GM21619 (cell line): ENCODE results near the gene TMEM178B.

Source experiments
- ATAC-seq: cut with Tn5 transposase; IDR thresholded peaks from one replicate; pipeline ENCODE4 v1.9.1; 2021; ENCODE audit not compliant: unreplicated experiment

TMEM178B gene

DNA sequence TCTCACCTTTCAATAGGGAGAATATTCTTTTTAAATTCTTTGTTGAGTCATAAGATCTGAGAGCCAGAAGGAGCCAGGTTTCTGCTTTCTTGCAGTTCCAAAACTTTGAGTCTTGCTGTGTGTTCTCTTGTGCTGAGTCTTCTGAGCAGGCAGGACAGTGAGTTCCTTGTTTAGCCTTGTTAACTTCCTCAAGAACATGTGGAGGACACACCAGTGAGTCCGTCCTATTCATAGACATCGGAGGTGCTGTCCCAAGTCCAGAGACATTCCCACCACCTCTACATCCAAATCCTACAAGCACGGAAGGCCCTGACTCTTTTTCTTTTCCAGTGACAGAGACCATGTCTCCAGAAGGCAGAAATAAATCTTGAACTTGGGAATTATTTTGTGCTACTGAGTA, 342.1 kb downstream of the TMEM178B start:
- no peak for ATAC-seq

DNA sequence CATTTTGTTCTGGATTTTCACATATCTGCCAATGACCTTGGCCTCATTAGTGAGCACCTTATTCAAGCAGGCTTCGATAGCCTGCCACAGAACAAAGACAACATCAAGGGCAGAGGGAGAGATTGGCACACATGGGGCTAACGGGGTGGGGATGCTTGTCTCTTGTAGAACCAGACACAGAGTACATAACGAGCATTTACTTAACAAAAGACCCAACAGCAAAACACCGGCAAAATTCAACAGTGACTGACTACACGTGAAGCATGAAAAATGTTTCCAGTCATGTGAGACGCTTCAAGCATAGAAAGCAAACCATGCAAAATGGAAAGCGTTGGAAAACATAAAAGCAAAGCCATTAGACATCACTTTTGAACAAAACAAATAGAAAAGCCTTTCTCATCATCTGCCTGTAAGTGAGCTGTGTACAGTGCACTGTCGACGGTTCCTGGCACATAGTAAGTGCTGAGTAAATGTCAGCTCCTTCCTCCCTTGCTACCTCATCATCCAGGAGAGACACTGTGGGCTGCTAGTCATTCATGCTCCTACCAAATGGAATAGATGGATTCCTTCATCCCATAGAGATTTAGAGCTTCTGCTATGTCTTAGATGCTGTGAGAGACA, 342.9 kb downstream of the TMEM178B start:
- no peak for ATAC-seq

DNA sequence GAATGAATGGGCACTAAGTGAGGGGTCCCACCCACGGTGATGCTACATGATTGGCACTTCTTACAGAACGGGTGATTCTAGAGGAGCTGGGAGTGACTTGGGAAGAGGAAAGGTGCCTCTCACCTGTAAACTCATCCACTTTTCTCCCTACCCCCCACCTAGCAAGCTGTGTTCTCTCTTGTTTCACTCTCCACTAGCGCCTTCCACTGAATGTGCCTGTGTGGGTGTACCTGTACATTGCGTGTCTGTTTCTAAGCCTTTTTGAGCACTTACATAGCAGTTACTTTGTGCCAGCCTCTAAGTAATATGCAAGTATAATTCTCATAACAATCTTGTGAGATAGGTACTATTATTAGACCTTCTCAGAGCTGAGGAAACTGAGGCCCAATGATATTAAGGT, 343.6 kb downstream of the TMEM178B start:
- ATAC-seq = no peak

DNA sequence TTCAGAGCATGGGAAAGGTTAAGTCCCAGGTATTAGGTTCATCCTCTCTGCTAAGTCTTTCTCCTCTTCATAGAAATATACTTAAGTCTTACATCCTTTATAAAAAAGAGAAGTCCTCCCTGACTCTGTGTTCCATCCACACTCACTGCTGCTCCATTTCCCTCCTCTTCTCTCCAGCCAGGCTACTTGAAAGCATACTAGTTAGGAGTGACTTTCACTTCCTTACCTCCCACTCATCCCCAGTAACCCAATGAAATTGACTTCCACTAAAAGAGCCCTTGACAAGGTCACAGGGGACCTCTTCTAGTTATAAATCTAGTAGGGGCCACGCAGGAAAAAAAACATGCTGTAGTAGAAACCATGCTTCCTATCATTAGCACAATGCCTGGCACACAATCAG, 344.2 kb downstream of the TMEM178B start:
- ATAC-seq = no peak

DNA sequence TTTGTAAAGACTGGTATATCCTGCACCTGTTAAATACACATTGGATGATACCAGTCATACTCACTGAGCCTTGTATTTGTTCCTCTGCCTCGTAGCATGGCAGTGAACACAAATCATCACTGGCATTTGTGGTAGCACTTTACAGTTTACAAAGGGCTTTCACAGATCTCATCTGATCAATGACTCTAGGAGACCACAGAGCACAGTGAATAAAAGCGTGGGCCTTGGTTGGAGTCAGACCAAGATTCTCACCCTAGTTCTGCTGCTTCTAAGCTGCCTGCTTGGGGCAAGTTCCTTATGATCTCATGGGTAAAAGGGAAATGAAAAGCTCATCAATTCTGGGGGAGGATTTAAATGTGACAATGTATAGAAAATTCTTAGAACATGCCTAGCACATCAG, 347.4 kb downstream of the TMEM178B start:
- no peak for ATAC-seq

DNA sequence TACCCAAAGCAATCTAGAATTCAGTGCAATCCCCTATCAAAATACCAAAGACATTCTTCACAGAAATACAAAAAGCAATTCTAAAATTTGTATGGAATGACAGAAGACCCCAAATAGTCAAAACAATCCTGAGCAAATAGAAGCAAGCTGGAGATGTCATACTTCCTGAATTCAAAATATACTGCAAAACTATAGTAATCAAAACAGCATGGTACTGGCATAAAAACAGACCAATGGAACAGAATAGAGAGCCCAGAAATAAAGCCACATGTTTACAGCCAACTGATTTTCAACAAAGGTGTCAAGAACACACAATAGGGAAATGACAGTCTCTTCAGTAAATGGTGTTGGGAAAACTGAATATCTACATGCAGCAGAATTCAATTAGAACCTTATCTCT, 353.3 kb downstream of the TMEM178B start:
- no peak for ATAC-seq

DNA sequence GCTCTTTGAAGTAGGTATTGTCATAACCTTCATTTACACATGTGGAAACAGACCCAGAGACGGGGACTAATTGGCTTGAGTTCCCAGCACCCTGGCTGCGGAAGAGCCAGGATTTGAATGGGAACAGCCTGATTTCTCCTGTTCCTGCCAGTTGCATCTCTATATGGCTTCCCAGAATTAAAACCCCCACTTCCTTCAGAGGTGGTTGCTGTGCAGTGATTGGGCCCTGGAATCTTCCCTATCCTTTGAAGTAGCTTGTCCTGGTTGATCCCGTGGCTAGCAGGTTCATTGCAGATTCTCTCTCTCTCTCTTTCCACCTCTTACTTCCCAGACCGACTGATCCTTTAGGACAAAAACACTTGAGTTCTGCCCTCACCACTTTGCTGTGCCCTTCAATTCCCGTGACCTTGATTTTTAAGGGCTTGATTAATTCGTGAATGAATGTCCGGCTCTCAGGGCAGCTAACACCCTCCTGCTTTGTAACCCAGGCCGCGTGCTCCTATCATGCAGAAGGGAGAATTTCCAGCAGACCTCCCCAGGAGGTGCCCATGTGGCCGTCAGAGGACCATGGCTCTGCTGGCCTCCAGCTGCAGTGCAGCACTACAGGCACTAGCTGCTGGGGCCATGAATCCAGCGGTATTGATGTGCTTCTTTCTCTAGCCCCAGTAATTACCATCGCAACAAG, 356.7 kb downstream of the TMEM178B start:
- no peak for ATAC-seq

DNA sequence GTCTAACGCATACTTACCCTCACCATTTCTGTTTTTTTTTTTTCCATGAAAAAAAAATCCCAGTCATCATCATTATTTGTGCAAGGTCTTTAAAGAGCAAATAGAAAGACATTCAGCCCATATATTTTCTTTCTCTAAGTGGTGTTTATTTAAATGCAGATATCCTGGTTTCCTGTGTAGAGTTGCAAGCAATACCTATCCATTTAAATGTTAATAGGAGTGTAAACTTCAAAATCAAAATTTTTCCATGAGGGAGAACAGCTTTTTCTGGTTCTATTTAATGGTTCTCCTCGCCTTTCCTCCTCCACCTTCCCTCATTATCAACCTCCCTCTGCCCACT, 357.2 kb downstream of the TMEM178B start:
- ATAC-seq = no peak

DNA sequence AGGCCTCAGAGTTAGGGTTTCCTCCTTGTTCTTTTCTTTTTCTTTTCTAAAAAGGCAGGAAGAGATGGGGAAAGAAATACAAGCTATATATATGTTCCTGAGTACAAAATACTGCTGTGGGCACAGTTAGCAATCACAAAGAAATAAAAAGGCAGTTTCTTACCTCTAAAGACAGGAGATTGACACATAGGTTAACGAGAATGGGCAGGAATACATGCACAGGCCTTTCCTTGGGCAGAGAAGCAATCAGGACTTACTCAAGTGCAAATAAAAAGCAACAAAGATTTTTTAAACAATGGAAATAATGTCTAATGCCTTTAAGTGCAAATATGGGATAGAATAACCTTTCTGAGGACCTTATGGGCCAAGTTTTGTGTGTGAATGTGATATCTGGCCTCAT, 357.8 kb downstream of the TMEM178B start:
- ATAC-seq = no peak

DNA sequence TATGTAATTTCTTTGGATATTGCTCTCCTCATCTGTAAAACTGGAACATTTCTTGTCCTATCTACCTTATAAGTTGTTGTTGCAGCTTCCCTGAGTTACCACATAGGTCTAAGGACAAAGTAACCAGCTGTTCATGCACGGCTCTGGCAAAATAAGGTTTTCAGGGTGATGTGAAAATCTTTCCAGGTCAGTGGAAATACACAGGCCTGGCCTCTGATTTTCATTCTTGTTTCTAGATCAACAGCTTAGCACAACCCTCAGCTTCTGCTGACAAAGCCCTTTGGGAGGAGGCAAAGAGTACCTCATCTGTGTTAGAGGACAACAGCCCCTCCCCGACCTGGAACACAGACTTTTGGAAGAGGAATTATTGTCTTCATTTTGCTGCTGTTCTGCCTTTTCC, 359.8 kb downstream of the TMEM178B start:
- no peak for ATAC-seq

DNA sequence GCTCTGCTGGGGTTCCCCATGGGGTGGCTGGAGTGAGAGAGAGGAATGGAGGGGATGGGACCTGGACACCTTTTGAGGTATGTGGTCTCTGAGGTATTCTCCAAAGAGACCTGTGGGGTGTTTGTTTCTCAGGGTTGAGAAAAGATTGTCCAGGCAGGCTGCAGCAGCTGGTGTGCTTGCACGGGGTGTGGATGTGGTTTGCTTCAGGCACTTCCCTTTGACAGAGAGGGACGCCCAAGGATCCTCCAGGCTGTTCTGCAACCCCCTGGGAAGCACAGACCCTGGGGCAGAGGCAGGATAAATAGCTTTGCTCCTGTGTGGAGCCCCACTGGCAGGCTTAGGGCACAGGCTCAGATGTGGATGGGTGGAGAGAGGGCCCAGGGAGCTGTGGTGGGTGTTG, 362.3 kb downstream of the TMEM178B start:
- ATAC-seq = no peak

DNA sequence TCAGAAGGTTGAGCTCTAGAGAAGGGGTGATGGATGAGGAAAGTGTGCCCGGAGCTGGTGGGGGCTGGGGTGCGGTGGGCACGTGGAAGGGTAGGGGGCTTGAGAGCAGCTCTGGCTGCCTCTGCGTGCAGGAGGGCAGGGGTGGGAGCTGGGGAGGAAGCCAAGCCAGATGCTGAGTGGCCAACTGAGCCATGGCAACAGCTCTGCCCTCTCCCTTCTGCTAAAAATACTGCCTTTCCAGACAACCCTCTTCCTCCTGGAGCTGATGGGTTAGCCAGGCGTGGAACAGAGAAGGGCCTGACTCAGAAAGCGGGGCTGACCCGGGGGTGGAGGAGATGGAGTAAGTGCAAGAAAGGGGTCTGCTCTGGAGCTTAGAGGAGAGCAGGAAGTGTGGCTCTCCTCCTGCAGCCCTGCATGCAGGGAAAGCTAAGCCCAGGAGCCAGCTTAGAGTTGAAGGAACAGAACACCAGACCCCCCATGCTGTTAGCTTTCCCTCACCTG, 362.8 kb downstream of the TMEM178B start:
- no peak for ATAC-seq

DNA sequence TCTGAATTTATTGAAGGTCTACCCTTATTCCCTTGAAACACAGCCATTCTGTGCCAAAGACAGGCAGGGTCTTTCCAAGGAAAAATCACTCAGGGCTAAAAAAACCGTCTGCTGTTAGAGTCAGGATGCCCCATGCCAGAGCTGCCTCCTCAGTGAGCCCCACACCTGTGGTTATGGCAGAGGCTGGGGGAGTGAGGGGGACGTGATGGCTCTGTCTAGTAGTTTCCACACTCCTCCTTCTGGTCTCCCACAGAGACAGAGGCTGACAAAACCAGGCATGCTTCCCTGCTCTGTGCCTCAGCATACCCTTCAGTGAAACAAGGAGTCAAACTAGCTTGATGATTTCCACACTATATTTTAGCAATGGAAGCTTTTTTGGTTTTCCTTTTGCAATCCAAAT, 365.3 kb downstream of the TMEM178B start:
- ATAC-seq = no peak

DNA sequence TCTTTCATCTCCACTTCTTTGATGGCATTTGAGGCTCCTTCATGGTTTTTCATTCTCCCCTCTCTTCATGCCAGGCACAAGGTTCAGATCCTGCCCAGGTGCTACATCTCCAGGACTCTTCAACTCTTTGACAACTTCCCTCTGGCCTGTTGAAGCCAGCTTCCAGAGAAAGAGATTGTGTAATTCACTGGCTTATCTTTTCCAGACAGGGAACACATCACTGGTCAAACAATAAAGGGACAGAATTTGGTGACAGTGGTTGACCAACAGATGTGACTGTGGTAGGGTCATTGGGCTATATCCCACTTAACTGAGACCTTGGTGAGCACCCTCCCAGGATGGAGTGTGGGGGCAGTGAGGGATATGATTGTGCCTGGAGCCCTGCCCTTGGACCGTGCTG, 365.9 kb downstream of the TMEM178B start:
- ATAC-seq = no peak

DNA sequence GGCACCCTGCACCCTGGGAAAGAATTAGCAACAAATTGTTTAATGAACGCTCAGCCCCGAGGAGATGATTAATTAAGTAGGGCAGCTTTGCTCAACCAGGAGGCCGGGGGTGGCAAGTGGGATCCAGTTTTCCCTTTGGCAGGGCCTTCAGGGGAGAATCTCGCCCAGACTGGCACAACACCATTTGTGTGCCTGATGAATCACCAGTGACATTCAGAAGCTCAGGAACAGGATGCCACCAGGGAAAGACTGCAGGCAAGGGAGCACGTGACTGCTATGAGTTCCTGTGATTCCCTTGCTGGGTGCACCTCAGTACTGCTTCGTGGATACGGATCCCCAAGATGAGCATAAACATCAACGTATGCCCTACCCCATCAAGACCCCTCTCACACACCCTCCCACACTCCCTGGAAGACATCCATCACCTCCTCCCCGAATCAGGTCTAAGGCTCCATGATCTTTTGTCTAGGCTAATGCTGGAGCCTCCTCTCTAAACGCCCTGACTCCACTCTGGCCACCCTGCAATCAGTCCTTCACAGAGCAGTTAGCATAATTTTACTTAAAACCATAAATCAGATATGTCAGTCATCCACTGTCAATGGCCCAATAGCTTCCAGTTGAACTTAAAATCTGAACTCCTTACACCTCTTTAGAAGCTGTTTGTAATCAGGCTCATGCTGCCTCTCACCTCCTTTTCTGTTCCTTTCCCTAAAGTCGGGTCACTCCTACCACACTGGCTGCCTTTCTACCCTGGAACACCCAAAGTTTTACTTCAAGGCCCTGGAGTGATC, 368.2 kb downstream of the TMEM178B start:
- no peak for ATAC-seq

DNA sequence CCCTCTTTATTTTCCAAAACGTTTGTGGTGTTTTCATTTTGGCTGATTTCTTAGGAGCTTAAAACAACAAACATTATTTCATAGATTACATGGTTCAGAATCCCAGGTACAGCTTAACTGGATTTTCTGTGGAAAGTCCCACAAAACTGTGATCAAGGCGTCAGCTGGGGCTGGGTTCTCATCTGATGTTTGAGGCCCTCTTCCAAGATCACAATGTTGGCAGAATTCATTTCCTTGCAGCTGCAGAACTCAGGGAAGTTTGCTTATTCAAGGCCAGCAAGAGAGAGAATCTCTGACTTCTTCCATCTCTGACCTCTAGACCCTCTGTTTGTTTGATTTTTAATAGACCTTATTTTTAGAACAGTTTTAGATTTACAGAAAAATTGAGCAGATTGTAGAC, 368.9 kb downstream of the TMEM178B start:
- ATAC-seq = no peak

DNA sequence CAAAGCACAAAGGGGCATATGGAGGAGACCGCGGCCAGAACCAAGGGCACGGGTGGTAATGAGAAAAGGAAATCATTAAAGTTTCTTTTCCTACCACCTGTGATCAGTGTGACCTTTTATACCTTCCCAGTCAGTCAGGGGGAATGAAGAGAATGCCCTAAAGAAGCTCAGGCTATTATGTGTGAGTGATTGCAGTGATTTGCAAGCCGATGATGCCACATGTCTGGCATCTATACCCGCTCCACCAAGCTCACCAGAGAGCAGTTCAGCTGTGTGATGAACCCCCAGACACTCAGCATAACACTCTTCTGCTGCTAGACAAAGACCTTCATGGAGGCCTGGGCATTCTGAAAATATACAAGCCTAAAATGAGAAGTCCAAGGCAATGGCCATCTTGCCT, 371.1 kb downstream of the TMEM178B start:
- no peak for ATAC-seq

DNA sequence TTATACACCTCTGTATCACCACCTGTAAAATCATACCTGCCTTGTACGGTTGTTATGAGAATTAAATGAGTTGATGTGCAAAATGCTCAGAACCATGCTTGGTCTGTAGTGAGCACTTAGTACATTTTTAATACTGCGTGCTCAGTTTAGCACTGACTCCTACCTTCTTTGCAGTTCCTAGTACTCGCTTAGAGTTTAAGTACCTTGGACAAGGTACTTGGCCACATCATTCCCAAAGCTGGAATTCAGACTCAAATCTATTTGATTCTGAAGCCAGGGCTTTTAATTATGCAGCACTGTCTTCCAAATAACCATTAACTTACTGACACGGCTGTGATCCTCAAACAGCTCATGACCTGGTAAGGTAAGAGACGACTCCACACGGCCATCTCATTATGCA, 377.4 kb downstream of the TMEM178B start:
- no peak for ATAC-seq

DNA sequence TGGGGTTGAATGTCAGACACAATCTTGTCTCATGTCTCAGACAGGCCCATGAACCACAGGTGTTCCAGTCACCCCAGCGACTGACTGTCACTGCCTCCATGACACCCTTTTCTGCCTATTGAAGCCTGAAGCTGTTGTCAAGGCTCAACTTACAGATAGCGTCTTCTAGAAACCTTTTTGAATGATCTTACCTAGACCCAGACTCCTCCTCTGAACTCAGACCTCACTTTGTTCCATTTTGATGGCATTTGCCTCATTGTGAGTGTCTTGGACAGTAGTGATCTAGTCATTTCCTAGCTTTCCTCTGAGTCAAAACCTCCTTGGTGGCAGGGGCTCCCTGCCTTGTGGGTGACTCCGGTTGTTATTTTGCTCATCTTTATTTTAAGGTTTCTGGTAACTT, 379.0 kb downstream of the TMEM178B start:
- peak; percentile 48 for ATAC-seq

DNA sequence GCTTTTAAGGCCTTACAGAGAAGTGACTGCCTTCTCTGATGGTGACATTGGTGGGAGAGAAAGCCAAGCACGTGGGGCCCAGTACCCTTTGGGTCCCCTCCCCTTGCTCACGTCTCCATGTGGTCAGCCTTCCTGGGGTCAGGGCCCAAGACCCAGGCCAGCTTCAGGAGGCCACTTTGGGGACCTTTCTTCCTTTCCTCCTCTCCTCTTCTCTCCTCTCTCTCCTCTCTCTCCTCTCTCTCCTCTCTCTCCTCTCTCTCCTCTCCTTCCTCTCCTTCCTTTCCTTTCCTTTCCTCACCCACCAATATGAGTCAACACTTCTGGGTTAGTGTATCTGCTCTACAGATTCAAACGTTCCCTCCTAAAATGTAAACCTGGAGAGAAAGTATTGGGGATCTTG, 380.5 kb downstream of the TMEM178B start:
- ATAC-seq = no peak

DNA sequence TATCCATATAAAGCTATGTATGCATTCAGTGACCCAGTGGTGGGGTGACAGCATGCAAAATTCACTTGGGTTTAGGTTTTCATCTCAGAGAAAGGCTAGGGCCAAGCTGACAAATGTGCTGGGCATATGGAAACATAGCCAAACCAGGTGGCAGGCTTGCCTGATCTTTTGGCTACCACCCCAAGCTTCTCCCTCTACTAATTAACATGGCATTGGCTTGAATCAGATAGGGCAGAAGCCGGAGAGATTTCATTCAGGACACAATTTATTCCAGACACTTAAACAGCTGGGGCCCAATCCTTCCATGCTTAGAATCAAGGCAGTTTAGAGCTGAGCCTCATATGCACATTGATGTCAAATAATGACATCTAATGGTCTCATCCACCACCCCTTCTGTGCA, 381.9 kb downstream of the TMEM178B start:
- no peak for ATAC-seq

DNA sequence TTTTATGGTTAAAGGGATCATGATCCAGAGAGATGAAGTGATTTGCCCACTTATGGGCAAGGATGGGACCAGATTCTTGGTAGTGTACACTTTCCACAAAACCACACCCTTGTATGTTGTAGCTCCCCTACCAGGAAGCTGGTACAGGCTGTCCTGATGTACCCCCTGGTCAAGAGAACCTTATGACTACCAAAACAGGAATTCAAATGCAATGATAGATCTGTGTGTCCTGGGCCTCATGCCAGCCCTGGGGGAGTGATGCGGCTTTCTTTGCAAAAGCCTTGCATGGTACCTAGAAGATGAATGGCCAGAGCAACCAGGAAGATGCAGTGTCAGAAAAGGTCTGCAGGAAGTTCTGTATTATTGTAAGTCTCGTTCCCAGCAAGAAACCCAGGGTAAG, 382.4 kb downstream of the TMEM178B start:
- ATAC-seq = no peak
